CD1c-positive myeloid dendritic cell (primary cell): ENCODE measurements around the gene CLHC1.
A peak's percentile ranks its signal among the peaks of the same experiment; 100 is the strongest.
"Not testable (repeated sequence)": the region's sequence is repeated elsewhere in the genome, so short reads cannot be mapped to it uniquely, and the experiment has no call there.

Experiments used
- DNase-seq: peaks from one replicate; pipeline ENCODE4 v3.0.0-alpha.2; 2016; ENCODE audit errors: extremely low spot score

Gene CLHC1

DNA sequence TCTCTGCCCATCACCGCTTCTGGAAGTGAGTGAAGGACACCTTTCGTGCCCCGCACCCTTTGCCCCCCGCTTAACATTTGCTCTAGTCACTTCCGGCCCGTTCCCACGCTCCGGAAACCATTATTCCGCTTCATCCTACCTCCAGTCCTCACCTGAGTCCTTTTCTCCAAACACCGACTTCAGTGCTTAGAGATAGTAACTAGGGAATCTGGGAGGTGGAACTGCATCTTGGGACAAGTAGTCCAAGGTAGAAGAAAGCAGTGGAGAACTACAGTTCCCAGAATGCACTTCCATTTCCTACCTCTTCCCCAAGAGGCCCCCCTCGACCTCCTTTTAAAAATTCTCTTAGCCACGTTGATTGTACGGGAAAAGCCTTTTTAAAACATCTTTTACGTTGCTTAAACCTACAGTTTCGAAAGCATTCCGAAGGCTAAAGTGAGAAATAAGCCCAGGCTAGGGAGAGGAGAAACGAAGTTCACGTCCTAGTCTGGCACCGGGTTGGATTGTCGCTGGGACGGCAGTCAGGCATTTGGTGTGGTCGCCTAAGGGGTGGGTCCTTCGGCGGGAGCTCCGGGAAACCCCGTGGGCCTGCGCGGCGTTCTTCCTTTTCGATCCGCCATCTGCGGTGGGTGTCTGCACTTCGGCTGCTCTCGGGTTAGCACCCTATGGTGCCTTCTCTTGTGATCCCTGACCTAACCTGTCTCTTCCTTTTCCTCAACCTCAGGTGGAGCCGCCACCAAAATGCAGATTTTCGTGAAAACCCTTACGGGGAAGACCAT, at the start of gene CLHC1, which contains the start of gene RPS27A:
TSS of gene CLHC1 (minus strand) at position 210 of the 779 bp plus-strand sequence. CDS start 9,882 bp downstream, outside the sequence.
TSS of gene RPS27A (plus strand) at position 605 of the 779 bp plus-strand sequence. CDS start at position 742, 137 bp downstream.
- DNase-seq, result peak; percentile 92

DNA sequence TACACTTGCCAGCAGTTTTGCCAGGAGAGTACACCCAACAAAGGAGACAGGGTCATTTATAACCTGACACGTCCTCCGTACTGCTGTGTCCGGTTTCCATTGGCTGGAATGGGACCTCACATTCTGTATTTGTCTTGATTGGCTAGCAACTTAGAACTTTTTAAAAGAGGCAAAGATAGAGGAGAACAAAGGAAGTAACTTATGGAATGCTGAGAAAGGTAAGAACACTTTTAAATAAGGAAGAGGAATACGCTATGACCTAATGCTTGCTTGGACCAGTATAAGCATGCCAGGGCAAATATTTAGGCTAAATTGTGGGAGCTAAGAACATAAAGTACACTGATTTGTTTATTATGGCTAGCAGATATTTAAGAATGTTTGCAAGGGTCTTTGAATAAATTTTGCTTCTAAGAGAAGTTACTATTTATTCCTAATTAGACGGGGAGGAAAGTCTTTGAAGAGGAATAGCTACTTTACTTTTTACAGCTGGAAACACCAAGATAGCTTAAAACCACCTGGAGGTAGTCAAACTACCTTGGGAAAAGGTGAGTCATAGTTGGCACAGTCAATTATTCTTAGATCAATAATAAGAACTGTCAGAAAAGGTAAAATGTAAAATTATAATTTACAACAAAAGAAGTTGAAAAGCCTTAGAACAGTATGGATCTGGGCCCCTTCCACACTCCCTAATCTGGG, 48.9 kb upstream of the CLHC1 start:
- not testable (repeated sequence) for DNase-seq

DNA sequence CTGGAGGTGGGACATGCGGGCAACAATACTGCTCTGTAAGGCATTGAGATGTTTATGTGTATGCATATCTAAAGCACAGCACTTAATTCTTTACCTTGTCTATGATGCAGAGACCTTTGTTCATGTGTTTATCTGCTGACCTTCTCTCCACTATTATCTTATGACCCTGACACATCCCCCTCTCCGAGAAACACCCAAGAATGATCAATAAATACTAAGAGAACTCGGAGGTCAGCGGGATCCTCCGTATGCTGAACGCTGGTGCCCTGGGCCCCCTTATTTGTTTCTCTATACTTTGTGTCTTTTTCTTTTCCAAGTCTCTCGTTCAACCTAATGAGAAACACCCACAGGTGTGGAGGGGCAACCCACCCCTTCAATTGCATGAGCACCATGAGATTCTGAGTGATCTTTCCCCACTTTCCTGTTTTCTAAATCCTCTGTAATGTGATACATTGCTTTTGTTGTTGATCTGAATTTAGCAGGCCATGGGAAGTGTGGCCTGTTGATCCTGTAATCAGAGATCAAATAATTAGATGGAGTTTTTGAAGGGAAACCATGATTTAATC, 47.8 kb upstream of the CLHC1 start:
- not testable (repeated sequence) for DNase-seq

DNA sequence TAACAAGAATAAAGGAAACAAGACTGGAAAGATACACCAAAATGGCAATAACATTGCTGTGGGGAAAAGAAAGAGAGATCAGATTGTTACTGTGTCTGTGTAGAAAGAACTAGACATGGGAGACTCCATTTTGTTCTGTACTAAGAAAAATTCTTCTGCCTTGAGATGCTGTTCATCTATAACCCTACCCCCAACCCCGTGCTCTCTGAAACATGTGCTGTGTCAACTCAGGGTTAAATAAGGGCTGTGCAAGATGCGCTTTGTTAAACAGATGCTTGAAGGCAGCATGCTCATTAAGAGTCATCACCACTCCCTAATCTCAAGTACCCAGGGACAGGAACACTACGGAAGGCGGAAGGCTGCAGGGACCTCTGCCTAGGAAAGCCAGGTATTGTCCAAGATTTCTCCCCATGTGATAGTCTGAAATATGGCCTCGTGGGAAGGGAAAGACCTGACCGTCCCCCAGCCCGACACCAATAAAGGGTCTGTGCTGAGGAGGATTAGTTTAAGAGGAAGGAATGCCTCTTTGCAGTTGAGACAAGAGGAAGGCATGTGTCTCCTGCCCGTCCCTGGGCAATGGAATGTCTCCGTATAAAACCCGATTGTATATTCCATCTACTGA, 47.2 kb upstream of the CLHC1 start:
- not testable (repeated sequence) for DNase-seq

DNA sequence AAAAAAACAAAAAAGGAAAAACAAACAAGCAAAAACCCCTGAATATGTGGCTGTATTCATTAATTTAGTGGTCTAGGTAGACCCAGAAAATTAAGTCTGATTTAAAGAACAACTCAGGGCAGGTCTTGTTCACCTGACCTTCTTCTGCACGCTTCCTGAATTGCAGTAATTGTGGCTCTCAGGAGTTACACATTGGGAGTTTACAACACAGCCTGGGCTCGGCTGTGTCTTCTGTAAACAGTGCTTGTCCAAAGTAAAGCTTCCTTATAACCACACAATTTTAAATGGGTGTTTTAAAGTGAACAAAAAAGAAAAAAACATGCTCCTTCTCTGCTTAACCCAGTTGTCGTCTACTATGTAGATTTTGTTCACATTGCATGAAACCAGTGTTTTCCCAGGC, 45.2 kb upstream of the CLHC1 start:
- DNase-seq, result no peak

DNA sequence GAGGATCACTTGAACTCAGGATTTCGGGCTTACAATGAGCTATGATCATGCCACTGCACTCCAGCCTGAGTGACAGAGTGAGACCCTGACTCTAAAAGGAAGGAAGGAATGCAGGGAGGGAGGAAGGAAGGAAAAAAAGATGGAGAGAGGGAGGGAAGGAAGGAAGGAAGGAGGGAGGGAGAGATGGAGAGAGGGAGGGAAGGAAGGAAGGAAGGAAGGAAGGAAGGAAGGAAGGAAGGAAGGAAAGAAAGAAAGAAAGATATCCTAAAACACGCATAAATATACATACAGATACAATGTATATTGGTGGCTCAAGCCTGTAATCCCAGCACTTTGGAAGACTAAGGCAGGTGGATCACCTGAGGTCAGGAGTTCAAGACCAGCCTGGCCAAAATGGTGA, 42.3 kb upstream of the CLHC1 start:
- DNase-seq, result not testable (repeated sequence)

DNA sequence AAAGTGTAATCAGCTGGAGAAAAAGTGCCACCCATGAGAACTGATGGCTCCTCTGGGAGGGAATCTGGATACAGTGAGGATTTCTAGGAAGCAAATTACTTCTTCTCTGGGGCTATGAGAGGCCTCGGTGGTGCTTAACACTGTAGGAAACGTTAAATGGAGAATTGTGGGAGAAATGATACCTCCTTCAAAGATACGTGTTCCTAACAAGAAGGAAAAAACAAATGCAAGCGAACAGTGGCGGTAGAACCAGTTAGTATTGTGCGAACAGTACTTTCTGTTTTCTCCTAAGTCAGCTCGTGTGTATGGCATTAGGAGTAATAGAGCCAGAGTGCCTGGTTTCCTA, 37.5 kb upstream of the CLHC1 start:
- no peak for DNase-seq

DNA sequence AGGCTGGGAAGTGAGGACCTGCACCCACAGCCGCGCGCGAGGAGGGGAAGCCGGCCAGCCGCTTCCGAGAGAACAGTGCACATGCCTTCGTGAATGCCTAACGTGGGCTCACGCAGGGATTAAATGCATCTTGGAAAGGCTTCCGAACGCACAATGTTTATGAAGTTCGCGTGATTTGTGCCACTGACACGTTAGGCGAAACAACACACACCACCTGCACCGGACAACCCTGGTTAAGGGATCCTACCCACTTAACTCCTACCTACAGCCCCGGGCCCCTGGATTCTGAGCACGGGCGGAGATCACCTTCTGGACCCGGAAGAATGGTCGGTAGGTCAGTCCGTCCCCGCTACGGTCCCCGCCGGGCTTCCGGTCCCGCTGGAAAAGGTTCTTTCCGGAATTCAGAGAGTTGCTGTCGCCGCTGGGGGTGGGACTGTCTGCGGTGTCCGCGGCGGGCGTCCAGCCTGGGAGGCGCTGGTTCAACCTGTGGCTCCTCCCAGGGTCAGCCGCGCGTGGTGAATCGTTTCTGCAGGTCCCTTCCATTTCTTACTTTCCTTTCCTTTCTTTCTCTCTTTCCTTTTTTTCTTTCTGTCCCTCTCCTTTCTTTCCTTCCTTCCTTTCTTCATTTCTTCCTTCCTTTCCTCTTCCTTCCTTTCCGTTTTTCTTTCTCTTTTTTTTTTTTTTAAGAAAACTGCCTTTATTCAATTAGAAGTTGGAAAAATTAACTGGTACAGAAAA, 37.0 kb upstream of the CLHC1 start, which contains the start of gene MTIF2:
TSS of gene MTIF2 (minus strand) at position 325 of the 738 bp plus-strand sequence. CDS start 5,373 bp downstream, outside the sequence.
- DNase-seq, result peak; percentile 96

DNA sequence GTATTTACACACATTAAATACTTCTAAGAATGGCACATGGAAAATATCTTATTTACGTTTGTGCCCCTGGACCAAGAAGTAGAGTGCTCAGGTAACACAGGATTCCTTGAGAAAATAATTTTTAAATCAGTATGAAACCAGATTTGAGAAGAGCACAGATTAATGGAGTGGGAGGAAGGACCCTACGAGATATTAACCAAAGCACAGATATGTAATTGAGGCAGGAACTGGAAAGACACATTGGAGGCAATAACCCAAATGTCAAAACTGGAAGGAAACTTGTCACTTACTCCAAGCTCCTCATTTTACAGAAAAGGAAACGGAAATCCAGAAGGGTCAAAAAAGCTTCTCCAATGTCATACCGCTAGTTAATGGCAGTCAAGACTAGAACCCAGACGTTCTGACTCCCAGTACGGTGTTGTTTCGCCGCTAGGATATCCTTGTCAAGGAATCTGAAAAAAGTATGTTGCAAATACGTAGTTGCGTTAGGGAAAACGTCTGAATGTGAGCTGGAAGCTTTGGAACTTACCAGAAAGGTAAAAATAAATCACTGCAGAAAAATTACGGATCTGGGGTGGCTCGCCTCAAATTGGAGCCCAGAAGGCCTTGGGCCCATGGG, 36.3 kb upstream of the CLHC1 start:
- DNase-seq, result peak; percentile 30

DNA sequence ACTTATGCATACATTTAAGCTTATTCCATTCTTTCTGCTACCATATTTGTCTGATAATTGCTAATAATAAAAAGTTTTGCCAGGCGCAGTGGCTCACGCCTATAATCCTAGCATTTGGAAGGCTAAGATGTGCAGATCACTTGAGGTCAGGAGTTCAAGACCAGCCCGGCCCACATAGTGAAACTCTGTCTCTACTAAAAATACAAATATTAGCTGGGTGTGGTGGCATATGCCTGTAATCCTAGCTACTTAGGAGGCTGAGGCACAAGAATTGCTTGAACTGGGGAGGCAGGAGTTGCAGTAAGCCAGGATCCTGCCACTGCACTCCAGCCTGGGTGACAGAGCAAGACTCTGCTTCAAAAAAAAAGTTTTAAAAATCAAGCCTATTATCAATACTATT, 27.5 kb upstream of the CLHC1 start:
- DNase-seq, result not testable (repeated sequence)

DNA sequence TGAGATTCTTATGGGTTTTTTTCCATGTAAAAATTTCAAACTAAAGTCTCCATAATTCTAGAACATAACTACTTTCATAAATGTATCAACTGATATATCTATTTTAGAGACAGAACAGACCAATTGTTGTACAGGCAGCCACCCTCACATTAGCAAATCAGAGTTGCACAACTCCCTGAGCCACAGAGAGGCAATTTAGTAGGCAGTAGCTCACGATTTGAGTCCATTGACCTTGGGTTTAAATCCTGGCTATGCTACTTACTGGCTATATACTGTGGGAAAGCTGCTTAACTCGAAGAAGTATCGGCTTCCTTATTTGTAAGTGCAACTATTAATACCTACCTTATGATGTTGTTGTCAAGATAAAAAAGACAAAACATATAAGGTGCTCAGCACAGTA, 20.7 kb upstream of the CLHC1 start:
- DNase-seq, result no peak

DNA sequence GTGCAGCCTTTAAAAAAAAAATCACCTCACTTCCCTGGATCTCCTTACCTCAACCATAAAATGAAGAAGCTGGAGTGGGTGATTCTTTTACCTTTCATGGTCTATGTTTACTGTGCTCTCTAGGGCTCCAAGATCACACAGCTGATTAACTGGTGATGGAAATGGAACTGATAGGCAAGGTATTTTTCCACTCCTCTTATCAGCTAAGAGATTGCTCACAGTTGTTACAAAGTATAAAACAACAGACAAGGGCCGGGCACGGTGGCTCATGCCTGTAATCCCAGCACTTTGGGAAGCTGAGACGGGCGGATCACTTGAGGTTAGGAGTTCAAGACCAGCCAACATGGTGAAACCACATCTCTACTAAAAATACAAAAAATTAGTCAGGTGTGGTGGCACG, 14.9 kb upstream of the CLHC1 start:
- DNase-seq, result no peak

DNA sequence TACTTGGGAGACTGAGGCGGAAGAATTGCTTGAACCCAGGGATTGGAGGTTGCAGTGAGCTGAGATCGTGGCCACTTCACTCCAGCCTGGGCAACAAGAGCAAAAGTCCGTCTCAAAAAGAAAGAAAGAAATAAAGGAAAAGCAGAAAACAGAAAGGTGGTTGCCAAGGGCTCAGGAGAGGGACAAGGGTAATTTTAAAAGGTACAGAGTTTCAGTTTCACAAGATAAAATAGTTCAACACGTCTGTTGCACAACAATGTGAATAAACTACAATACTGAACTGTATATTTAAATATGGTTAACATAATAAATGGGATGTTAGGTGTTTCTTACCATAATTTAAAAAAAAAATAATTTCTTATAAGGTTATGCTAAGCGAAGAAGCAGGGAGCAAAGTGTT, 13.3 kb upstream of the CLHC1 start:
- DNase-seq, result no peak

DNA sequence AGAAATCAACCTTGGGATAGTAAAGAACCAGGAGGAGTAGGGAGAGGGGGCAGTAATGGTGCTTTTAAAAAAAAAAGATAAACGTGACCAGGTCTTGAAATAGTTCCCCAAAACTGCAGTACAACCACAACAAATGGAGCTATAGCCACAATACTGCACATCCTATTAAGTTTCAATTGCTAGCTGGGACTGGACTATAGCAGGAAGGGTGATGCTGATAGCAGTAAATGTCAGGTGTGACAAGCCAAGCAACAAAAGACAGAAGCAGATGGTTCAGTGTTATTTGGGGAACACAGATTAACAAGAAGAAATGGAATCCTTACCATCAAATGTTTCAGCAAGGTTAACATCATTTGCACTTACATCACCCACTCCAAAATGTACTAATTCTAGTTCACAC, 10.5 kb upstream of the CLHC1 start:
- DNase-seq, result no peak

DNA sequence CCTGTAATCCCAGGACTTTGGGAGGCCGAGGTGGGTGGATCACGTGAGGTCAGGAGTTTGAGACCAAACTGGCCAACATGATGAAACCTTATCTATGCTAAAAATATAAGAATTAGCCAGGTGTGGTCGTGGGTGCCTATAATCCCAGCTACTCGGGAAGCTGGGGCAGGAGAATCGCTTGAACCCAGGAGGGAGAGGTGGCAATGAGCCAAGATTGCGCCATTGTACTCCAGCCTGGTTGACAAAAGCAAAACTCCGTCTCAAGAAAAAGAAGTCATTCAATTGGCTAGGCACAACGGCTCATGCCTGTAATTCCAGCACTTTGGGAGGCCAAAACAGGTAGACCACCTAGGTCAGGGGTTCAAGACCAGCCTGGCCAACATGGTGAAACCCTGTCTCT, 9.5 kb upstream of the CLHC1 start:
- DNase-seq, result not testable (repeated sequence)

DNA sequence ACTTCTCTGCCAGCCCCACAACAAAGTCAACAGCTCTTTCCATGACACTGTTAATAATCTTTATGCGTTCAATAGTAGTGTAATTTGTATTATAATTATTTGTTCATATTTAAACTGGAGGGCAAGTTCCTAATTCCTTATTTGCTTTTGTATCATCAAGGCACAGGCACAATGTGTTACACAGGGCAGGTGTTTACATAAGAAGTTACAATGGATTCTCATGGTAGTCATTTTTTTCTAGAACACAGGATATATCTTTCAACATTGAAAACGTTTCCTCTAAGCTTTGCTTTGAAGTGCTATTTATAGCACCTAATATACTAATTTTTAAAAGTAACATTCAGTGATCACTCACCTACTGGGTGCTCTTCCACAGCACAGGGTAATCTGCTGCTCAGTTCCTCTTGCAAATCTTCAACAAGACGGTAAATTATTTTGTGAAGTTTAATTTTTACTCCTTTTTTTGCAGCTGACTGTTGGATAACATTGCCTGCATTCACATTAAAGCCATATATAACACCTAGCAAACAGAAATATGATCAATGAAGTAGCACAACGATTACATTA, 7.6 kb upstream of the CLHC1 start:
- DNase-seq, result no peak

DNA sequence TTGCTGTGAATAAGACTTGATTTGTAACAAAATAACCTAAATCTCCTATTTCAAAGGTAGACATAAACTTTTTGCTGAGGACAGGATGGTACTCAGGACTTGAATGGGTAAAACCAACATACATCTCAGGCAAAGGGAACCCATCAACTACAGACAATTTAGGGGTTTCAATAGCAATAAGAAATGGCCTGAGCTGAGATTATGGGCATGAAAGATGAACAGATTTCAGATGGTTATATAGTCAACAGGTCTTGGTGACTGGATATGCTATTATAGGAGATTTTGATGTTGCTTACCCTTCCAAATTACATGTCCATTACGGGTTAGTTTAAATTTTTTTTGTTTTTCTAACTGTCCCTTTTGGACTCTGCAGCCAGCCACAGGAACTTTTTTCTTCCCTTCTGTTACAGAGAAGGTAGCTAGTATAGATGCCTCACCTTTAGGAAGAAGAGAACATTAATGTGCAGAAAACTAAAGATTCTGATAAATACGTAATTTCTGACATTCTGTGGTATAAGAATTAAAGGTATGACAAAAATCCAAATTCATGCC, 5.0 kb upstream of the CLHC1 start:
- no peak for DNase-seq

DNA sequence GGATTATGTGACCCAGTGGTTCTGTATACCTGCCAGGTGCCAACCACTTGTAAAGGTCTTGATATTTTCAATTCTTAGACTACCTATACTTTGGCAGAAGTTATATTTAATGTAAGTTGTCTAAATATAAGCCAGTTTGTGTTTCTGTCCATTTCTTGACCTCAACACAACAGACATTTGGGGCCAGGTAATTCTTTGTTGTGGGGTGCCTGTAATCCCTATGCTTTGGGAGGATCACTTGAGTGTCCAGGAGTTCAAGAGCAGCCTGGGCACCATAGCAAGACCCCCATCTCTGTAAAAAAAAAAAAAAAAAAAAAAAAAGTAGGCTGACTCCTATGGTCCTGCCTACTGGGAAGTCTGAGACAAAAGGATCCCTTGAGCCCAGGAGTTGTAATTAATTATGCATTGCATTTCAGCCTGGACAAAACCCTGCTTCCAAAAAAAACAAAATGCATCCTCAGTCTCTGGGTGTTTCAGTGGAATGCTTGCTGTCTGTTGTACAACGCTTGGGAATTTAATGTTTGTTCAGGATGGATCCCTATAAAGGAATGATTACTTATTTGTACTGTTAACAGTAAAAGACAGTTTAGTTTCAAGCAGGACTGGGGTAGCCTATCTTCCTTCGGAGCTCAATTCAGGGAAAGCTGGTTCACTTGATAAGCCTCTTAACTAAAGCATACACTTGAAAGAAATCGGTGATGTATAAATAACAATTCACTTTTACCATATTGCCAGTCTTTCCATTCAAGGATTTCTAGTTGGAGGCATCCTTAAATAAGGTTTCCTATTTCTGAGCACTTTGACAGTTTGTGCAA, 3.8 kb upstream of the CLHC1 start:
- no peak for DNase-seq

DNA sequence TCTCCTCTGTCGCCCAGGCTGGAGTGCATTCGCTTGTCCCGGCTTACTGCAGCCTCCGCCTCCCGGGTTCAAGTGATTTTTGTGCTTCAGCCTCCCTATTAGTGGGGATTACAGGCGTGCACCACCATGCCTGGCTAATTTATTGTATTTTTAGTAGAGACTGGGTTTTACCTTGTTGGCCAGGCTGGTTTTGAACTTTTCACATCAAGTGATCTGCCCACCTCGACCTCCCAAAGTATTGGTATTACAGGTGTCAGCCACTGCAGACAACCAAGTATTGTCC, 1.5 kb upstream of the CLHC1 start:
- no peak for DNase-seq
